Subcutaneous adipose tissue (tissue), 4 donors: ENCODE measurements around the gene PCDH9. TPM values are rescaled to one million over a fixed set of nuclear protein-coding genes. Genes with fewer than 3 reads are reported as not detected.

Source experiments
- CTCF ChIP-seq: fragments of 450-650 bp; IDR thresholded peaks from one replicate; pipeline ENCODE4 v1.5.1; 2016; ENCODE audit warnings: low read depth, mild to moderate bottlenecking, control low read depth, antibody characterized with exemption, moderate library complexity
- total RNA-seq, 4 donors: library from RNA; depleted of rRNA; stranded (reverse); fragments of >200 nt; gene quantifications; one replicate each; pipeline ENCODE4 v1.1.0, GENCODE V29; 2016

Gene PCDH9
- total RNA-seq, 4 donors from 2014 or later = 9.0 to 28.4 (median 12.0) TPM

- no peak for TF ChIP-seq CTCF
Observed at GRCh38 chr13:67096418-67096817, 133.7 kb downstream of the PCDH9 start.

- no peak for TF ChIP-seq CTCF
Observed at GRCh38 chr13:67095621-67096020, 134.5 kb downstream of the PCDH9 start.

GRCh38 chr13:67094952-67095351 lies 135.2 kb downstream of the PCDH9 start:
- TF ChIP-seq CTCF = no peak

- TF ChIP-seq CTCF = no peak
Observed at GRCh38 chr13:67094078-67094477, 136.1 kb downstream of the PCDH9 start.

- TF ChIP-seq CTCF = no peak
Observed at GRCh38 chr13:67091603-67092002, 138.5 kb downstream of the PCDH9 start.

- TF ChIP-seq CTCF = no peak
Observed at GRCh38 chr13:67090856-67091255, 139.3 kb downstream of the PCDH9 start.

GRCh38 chr13:67087527-67087926 lies 142.6 kb downstream of the PCDH9 start:
- no peak for TF ChIP-seq CTCF
